ENCODE results near the gene PHETA2.
"Not testable (repeated sequence)": the region's sequence is repeated elsewhere in the genome, so short reads cannot be mapped to it uniquely, and the experiment has no call there.

The PHETA2 gene

DNA sequence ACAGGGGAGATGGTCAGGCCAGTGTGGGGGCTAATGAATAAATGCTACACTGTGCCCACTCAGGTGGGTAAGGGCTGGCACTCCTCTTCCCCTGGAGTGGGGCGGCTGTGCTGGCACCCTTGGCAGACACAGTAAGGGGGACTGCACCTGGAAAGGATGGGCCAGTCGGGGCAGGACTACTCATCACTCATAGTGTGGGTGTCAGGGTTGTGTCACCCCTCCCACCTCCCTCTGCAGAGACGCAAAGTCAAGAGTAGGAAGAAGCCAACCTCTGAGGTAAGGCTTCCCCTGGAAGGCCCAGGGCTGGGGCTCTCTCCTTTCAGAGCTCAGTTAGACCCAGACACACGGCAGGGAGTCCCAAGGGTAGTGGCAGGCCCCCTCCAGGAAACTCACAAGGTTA is 49.5 kb downstream of the PHETA2 start:
- not testable (repeated sequence) for H3K4me3 ChIP-seq (ENCODE audit: low read length); H3K9ac ChIP-seq (ENCODE audit: low read length); H3K27me3 ChIP-seq (ENCODE audit: control insufficient read depth, insufficient read depth, low read length); H3K9me3 ChIP-seq (ENCODE audit: control insufficient read depth, low read length); H3K36me3 ChIP-seq (ENCODE audit: control insufficient read depth, insufficient read depth, low read length)
- peaks cover 14% of the 10 kb centered on the region for H3K4me1 ChIP-seq (ENCODE audit: control insufficient read depth, insufficient read depth, low read length)

GRCh38 chr22:42127606-42128005 is 53.6 kb downstream of the PHETA2 start:
- Histone ChIP-seq H3K36me3 (ENCODE audit: control insufficient read depth, insufficient read depth, low read length) (no peaks in the 10 kb centered on the region), H3K27me3 (ENCODE audit: control insufficient read depth, insufficient read depth, low read length) (no peaks in the 10 kb centered on the region)

DNA sequence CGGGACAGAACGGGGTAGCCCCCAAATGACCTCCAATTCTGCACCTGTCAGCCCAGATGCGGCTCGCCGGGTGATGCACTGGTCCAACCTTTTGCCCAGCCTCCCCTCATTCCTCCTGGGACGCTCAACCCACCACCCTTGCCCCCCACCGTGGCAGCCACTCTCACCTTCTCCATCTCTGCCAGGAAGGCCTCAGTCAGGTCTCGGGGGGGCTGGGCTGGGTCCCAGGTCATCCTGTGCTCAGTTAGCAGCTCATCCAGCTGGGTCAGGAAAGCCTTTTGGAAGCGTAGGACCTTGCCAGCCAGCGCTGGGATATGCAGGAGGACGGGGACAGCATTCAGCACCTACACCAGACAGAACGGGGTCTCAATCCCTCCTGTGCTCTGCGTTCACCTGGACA is 54.0 kb downstream of the PHETA2 start:
- H3K4me1 ChIP-seq (ENCODE audit: control insufficient read depth, insufficient read depth, low read length) = peaks cover 13% of the 10 kb centered on the region
- not testable (repeated sequence) for H3K9ac ChIP-seq (ENCODE audit: low read length); H3K27me3 ChIP-seq (ENCODE audit: control insufficient read depth, insufficient read depth, low read length); H3K9me3 ChIP-seq (ENCODE audit: control insufficient read depth, low read length); H3K4me3 ChIP-seq (ENCODE audit: low read length); H3K36me3 ChIP-seq (ENCODE audit: control insufficient read depth, insufficient read depth, low read length)

More at GRCh38 chr22:42127606-42128005, 53.6 kb downstream of the PHETA2 start:
- no peaks in the 10 kb centered on the region for H3K9me3 ChIP-seq (ENCODE audit: control insufficient read depth, low read length)
- H3K4me1 ChIP-seq (ENCODE audit: control insufficient read depth, insufficient read depth, low read length) = peaks cover 13% of the 10 kb centered on the region
- H3K4me3 ChIP-seq (ENCODE audit: low read length) = no peak overlapping the region
- H3K9ac ChIP-seq (ENCODE audit: low read length) = no peak overlapping the region

Measured in mucosa of stomach (tissue), 1 donor.